Stimulated activated CD8-positive, alpha-beta memory T cell treated with anti-CD3 and anti-CD28 coated beads, Interleukin-15, amount 100 ng/mL, for 4 hours (primary cell): ENCODE measurements around the gene ASB16.

Source experiments
- DNase-seq, 2 donors: peaks; one replicate each; pipeline ENCODE4 v3.0.0-alpha.2; 2020; ENCODE audit warnings: low read depth in 2 of 2

Gene ASB16

GRCh38 chr17:44207319-44207718, 36.8 kb downstream of the ASB16 start:
- DNase-seq, result no peak

DNA sequence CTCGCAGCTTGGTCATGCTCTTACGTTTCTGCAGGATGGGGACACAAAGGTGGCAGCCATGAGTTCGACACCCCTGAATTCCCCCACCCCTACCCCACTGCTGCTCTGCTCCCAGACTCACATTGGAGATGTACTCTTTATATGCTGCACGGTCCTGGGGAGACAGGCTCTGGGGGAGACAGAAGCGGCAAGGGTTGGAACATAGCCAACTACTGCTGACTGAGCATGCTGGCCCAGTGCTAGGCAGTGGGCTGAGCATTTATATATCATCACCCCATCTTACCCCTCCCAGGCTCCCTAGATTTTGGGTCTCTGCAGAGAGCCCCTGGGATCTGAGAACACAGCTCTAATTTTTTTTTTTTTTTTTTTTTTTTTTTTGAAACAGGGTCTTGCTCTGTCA, 37.2 kb downstream of the ASB16 start:
- no peak for DNase-seq

GRCh38 chr17:44209786-44210341, 39.4 kb downstream of the ASB16 start:
- DNase-seq, result no peak

GRCh38 chr17:44210342-44211192, 40.1 kb downstream of the ASB16 start:
- peak; percentile 76 to 83 for DNase-seq

- no peak for DNase-seq
These were observed 41.1 kb downstream of the ASB16 start for GRCh38 chr17:44211281-44212265.

GRCh38 chr17:44212507-44213402, 42.3 kb downstream of the ASB16 start:
- no peak for DNase-seq

DNA sequence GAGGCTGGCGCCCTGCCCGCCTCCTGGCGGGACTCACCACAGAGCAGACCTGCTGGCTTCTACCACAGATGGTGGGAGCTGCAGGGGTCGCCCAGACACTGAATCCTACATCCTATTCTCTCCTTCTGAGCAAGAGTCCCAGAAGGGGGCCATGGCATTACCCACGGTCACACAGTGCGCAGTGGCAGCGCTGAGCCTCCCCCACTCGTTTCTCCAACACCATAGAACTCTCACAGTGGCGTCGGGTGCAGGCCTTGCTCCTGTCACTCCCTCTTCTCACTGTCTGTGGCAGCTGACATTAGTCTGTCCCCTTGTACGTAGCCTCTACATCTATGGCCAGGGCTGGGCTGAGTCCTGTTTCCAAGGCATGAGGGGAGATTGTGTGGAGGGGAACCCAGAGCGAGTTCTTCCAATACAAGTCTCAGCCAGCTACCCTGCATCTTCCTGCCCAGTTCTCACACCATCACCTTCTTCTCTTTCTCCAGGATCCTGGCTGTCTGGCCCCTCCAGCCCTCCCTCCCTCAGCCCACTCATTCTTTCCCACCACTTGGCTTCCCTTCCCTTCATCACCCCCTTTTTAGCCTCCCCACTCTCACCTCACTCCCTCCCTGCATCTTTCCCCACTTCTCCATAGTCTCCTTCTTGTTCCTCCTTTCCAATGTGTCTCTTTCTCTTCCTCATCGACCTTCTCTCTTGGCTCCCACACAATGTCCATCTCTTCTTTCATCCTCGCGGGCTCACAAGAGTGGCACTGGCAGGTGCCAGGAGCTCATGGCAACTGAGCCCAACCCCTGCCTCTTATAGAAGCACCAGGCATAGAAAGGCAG, 43.1 kb downstream of the ASB16 start:
- no peak for DNase-seq

GRCh38 chr17:44214230-44214494, 43.7 kb downstream of the ASB16 start:
- no peak for DNase-seq

- no peak for DNase-seq
These were observed 44.4 kb downstream of the ASB16 start for GRCh38 chr17:44214896-44215295.

DNA sequence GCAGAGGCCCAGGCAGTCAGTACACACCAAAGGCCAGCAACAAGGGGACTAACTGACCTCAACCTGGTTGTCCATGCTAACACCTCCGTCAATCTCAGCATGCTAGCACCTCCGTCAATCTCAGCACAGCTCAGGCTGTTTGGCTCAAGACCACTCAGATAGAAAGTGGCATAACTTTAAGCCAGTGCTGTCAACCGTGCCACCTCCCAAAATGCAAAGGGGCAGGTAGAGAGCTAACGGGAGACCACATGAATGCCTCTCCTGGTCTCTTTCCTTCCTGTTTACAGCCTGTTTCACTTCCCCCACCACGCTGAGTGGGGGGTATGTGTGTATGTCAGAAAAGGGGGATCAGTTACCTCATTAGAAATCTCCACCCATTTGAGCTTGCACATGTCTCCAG, 45.7 kb downstream of the ASB16 start:
- DNase-seq, result no peak

DNA sequence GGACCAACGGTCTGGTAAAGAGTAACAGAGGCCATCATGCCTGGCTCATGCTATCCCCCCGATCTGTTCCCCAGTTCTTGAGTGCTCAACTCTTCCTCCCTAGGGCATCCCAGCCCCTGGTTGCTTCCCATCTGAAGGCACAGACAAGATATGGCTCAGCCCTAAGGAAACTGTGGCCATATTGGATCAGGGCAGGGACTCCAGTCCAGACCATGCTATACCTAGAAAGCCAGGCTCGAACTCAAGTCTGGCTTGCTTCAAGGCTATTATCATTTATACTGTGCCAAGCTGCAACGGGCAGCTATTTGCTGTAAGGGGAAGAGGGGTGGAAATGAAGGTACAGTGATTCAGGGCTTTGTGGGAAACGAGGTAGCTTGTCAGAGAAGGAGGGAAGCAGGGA, 46.2 kb downstream of the ASB16 start:
- DNase-seq, result no peak

GRCh38 chr17:44217738-44218343, 47.3 kb downstream of the ASB16 start:
- no peak for DNase-seq

- DNase-seq, result peak; percentile 72 to 80
These were observed 48.0 kb downstream of the ASB16 start for GRCh38 chr17:44218344-44219107.

DNA sequence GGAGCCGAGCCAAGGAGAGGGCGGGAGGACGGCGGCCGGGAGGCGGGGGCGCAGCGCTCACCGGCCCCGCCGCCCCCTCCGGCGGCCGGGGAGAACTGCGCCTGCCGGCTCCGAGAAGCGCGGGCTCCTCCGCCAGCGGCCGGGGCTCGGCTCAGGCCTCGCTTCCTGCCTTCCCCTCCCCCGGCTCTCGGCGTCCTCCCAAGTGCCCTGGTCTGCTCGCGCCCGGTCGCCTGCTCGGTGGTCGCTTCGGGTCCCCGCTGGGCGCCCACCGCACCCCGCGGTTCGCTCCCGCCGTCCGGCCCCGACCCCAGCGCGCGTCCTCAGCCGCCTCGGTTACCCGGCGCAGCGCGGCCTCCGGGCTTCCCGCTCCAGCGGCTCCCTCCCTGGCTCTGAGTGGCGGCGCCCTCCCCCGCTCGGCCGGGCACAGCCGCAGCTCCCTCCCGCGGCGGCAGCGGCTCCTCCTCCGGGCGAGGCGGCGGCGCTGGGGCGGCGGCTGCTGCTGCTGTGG, 48.7 kb downstream of the ASB16 start:
- peak in 1 of 2 donors; percentile 56 for DNase-seq

GRCh38 chr17:44219616-44220212, 49.2 kb downstream of the ASB16 start, which contains the start of gene UBTF:
Gene UBTF (minus strand): TSS chr17:44219675. CDS start chr17:44218229, 1,446 bp downstream.
- DNase-seq, result peak in 1 of 2 donors; percentile 59

- peak in 1 of 2 donors; percentile 40 for DNase-seq
These were observed 49.9 kb downstream of the ASB16 start for GRCh38 chr17:44220213-44221083.

GRCh38 chr17:44221084-44221861, 50.8 kb downstream of the ASB16 start:
- DNase-seq, result no peak
